B cell (primary cell): Measurements from ENCODE around the gene VAV3. TPM values are rescaled to one million over a fixed set of nuclear protein-coding genes. Genes with fewer than 3 reads are reported as not detected.

Experiments used
- ATAC-seq: fragments of 200-7000 bp; cut with Tn5 transposase; one replicate; pipeline ENCODE4 v1.10.0; 2021; ENCODE audit warnings: low read depth, mild to moderate bottlenecking, moderate number of reproducible peaks, moderate library complexity
- CTCF ChIA-PET: fragments of 350-600 bp; sonication (Branson Sonifier 250); formaldehyde crosslinking; loops from one replicate; lab custom pipeline; 2021; ENCODE audit warnings: antibody characterized with exemption, inconsistent platforms; lab: Charles Lee
- POLR2A ChIA-PET: fragments of 350-600 bp; sonication (Branson Sonifier 250); formaldehyde crosslinking; loops from one replicate; lab custom pipeline; 2021; ENCODE audit warnings: antibody characterized with exemption; lab: Charles Lee
- DNase-seq: peaks from one replicate; pipeline ENCODE4 v3.0.0; 2013
- H2AFZ ChIP-seq: 2 replicates; pipeline ENCODE4 v1.6.1; 2012; ENCODE audit warnings: mild to moderate bottlenecking, low read depth, low read length; ENCODE audit not compliant: insufficient read depth, poor library complexity, severe bottlenecking
- H3K27ac ChIP-seq, 2 donors: 1 replicate in 1 of 2; 2 replicates in 1 of 2; pipeline ENCODE4 v1.5.1; 2012 to 2013; ENCODE audit warnings: low read length in 2 of 2, mild to moderate bottlenecking in 2 of 2, moderate library complexity in 1 of 2
- H3K27me3 ChIP-seq, 4 experiments: fragments of 200-600 bp in 1 of 4; sonication (generic) in 1 of 4; replicated peaks in 1 of 4; 1 replicate in 2 of 4; 2 replicates in 2 of 4; pipeline versions ENCODE4 v1.6.1 to v1.7.0; 2013 to 2016; ENCODE audit warnings: low read length in 3 of 4, mild to moderate bottlenecking in 2 of 4, mixed read lengths in 1 of 4, moderate library complexity in 1 of 4; ENCODE audit not compliant: insufficient read depth in 4 of 4, control insufficient read depth in 3 of 4; ENCODE audit errors: control extremely low read depth in 1 of 4
- H3K36me3 ChIP-seq, 2 experiments: replicated peaks in 1 of 2; 1 replicate in 1 of 2; 2 replicates in 1 of 2; pipeline versions ENCODE4 v1.6.1 to v1.7.1; 2013; ENCODE audit warnings: low read length in 1 of 2; ENCODE audit not compliant: insufficient read depth in 2 of 2, control insufficient read depth in 1 of 2; ENCODE audit errors: control extremely low read depth in 1 of 2, extremely low read depth in 1 of 2
- H3K4me1 ChIP-seq, 2 donors: fragments of 200-600 bp in 1 of 2; sonication (generic) in 1 of 2; 1 replicate in 1 of 2; 2 replicates in 1 of 2; pipeline versions ENCODE4 v1.5.1 to v1.6.1; 2013 to 2017; ENCODE audit warnings: low read length in 2 of 2; ENCODE audit not compliant: control insufficient read depth in 2 of 2, insufficient read depth in 2 of 2
- H3K4me2 ChIP-seq: replicated peaks from 2 replicates; pipeline ENCODE3; 2012; ENCODE audit warnings: mild to moderate bottlenecking, low read depth, low read length; ENCODE audit not compliant: poor library complexity, severe bottlenecking
- H3K4me3 ChIP-seq, 5 experiments: fragments of 200-600 bp in 1 of 5; sonication (generic) in 1 of 5; 1 replicate in 3 of 5; 2 replicates in 2 of 5; pipeline versions ENCODE4 v1.5.1 to v1.7.0; 2011 to 2016; ENCODE audit warnings: low read length in 4 of 5, mild to moderate bottlenecking in 4 of 5, low read depth in 2 of 5, control low read depth in 1 of 5, moderate library complexity in 1 of 5; ENCODE audit not compliant: insufficient read depth in 1 of 5; ENCODE audit errors: control extremely low read depth in 1 of 5, extremely low read depth in 1 of 5
- H3K79me2 ChIP-seq: fragments of 200-600 bp; sonication (generic); one replicate; pipeline ENCODE4 v1.6.0; 2016; ENCODE audit warnings: low read length; ENCODE audit not compliant: control insufficient read depth, insufficient read depth
- H3K9ac ChIP-seq: fragments of 200-600 bp; sonication (generic); 2 replicates; pipeline ENCODE4 v1.6.1; 2017; ENCODE audit warnings: mild to moderate bottlenecking, low read length, moderate library complexity
- H3K9me3 ChIP-seq, 3 donors: one replicate each; pipeline versions ENCODE4 v1.6.1 to v1.7.1; 2013; ENCODE audit warnings: low read length in 2 of 3; ENCODE audit not compliant: control insufficient read depth in 2 of 3, insufficient read depth in 1 of 3; ENCODE audit errors: control extremely low read depth in 1 of 3
- H4K20me1 ChIP-seq: 2 replicates; pipeline ENCODE4 v1.6.0; 2012; ENCODE audit warnings: mild to moderate bottlenecking, low read length; ENCODE audit not compliant: insufficient read depth, control insufficient read depth, poor library complexity, severe bottlenecking
- H3K27ac Mint-ChIP-seq: one replicate; pipeline ENCODE4 v1.8.0; 2021; ENCODE audit warnings: mixed read lengths
- H3K27me3 Mint-ChIP-seq: one replicate; pipeline ENCODE4 v1.8.0; 2021; ENCODE audit warnings: mixed read lengths
- H3K4me1 Mint-ChIP-seq: one replicate; pipeline ENCODE4 v1.8.0; 2021; ENCODE audit warnings: mixed read lengths
- H3K4me3 Mint-ChIP-seq: one replicate; pipeline ENCODE4 v1.8.0; 2021; ENCODE audit warnings: mixed read lengths
- H3K9me3 Mint-ChIP-seq: one replicate; pipeline ENCODE4 v1.8.0; 2022; ENCODE audit warnings: mixed read lengths; ENCODE audit not compliant: insufficient read depth
- EZH2 ChIP-seq: IDR thresholded peaks from 2 replicates; pipeline ENCODE4 v1.6.1; 2012; ENCODE audit warnings: borderline replicate concordance, low read depth, mild to moderate bottlenecking, moderate library complexity, low read length; ENCODE audit not compliant: insufficient read depth, poor library complexity, severe bottlenecking
- WGBS: methylation state at CpG from one replicate; pipeline ENCODE4 v1.1.5; 2013; ENCODE audit warnings: missing lambda C conversion rate; ENCODE audit not compliant: insufficient coverage; 5-methylcytosine and 5-hydroxymethylcytosine counted together
- intact Hi-C: fragments of 100-400 bp; cut with micrococcal nuclease; formaldehyde crosslinking; loops from one replicate; pipeline ENCODE4 v1.10.0; 2022
- polyA plus RNA-seq: library from polyadenylated mRNA; depleted of rRNA; stranded (reverse); fragments of >200 nt; gene quantifications from 2 replicates; pipeline ENCODE4 v1.2.3, GENCODE V29; 2012
- total RNA-seq, 2 donors: library from RNA; stranded (reverse); fragments of 120-200 nt in 1 of 2; gene quantifications; 1 replicate in 1 of 2; 2 replicates in 1 of 2; pipeline versions ENCODE4 v1.2.3 to v1.2.4, GENCODE V29; 2013 to 2022
- TF ChIP-seq, protein P1 (sequence below): fragments of 200-600 bp; IDR thresholded peaks from one replicate; pipeline ENCODE4 v1.8.0; 2022; ENCODE audit warnings: antibody characterized with exemption, mild to moderate bottlenecking

The VAV3 gene
- total and polyA plus RNA-seq, 2 donors (not counting 1 experiment from before 2014, with no cell fraction given): 14.8 to 32.5 TPM

DNA sequence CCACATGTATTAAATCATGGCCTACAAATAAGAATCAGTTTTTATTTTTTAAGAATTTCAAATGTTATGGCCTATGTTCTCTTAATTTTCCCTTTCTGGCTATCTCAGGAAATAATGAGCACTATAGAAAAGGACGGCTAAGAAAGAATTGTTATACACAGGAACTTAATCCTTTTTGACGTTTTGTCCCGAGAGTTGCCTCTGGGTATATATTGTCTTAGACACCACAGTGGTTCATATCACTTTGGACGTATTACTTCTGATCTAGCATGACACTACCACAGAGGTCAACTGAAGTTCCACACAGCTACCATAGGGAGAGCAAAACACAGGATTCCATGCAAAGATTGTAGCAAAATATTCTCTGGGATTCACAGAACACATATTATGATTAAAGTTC is 307.6 kb downstream of the VAV3 start:
- Histone ChIP-seq H3K79me2 (no peaks in the 10 kb centered on the region), H4K20me1 (no peaks in the 10 kb centered on the region), H3K27ac (no peak overlapping the region), H3K4me3 (no peak overlapping the region), H3K4me2 (no peak overlapping the region), H3K27me3 (no peaks in the 10 kb centered on the region), H3K4me1 (no peaks in the 10 kb centered on the region), H3K9me3 (peaks cover 0 to 1% (median 0%) of the 10 kb centered on the region in 3 donors), H2AFZ (no peak overlapping the region), H3K9ac (no peak overlapping the region), H3K36me3 (peaks cover 5 to 7% of the 10 kb centered on the region in 2 experiments)
- Mint-ChIP-seq H3K4me1 (no peaks in the 10 kb centered on the region), H3K9me3 (no peaks in the 10 kb centered on the region), H3K4me3 (no peak overlapping the region), H3K27ac (no peak overlapping the region), H3K27me3 (no peaks in the 10 kb centered on the region)
- ATAC-seq (no peak), DNase-seq (no peak)
- no peak for TF ChIP-seq EZH2
- TF ChIP-seq, protein P1, sequence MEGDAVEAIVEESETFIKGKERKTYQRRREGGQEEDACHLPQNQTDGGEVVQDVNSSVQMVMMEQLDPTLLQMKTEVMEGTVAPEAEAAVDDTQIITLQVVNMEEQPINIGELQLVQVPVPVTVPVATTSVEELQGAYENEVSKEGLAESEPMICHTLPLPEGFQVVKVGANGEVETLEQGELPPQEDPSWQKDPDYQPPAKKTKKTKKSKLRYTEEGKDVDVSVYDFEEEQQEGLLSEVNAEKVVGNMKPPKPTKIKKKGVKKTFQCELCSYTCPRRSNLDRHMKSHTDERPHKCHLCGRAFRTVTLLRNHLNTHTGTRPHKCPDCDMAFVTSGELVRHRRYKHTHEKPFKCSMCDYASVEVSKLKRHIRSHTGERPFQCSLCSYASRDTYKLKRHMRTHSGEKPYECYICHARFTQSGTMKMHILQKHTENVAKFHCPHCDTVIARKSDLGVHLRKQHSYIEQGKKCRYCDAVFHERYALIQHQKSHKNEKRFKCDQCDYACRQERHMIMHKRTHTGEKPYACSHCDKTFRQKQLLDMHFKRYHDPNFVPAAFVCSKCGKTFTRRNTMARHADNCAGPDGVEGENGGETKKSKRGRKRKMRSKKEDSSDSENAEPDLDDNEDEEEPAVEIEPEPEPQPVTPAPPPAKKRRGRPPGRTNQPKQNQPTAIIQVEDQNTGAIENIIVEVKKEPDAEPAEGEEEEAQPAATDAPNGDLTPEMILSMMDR: no peak
- ChIA-PET POLR2A (no interaction called here), CTCF (interaction anchor here (0.6 kb wide), 1 partner anchor 462 kb away, joined by 3 read pairs; no protein-coding TSS in a partner anchor)
- intact Hi-C loops: no loop called here
- WGBS: 100% methylated on average over 3 of the region's 4 CpGs

DNA sequence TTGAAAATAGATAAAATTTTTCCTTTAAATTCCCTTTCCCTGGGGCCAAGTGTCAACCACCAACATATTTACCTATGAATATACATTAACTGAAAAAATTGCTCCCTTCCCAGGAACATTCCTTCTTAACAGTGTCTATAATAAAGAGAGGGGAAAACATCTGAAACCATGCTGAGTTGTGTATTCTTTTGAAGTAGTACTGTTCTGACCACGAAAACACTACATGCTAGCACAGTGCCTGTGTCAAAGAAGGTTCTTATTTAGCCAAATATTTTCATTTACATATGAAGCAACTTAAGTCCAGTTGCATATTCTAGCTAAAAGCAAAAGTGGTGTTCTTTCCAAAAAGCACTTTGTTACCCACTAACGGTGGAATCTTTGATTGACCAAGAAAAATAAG is 311.2 kb downstream of the VAV3 start:
- H3K36me3 ChIP-seq: peaks cover 0 to 7% of the 10 kb centered on the region in 2 experiments
- no peak for DNase-seq
- no peaks in the 10 kb centered on the region for H3K4me1 ChIP-seq
- no peak for ATAC-seq
- no peak overlapping the region for H3K4me2 ChIP-seq
- H3K27ac Mint-ChIP-seq: no peak overlapping the region
- POLR2A ChIA-PET: no interaction called here
- H3K27me3 ChIP-seq: no peaks in the 10 kb centered on the region
- no peak overlapping the region for H3K9ac ChIP-seq
- H3K27ac ChIP-seq: no peak overlapping the region
- WGBS: no CpG with 5 or more reads among the region's 2 CpGs
- TF ChIP-seq, protein P1: no peak
- no peak for TF ChIP-seq EZH2
- intact Hi-C loops: no loop called here
- CTCF ChIA-PET: no interaction called here
- H3K9me3 Mint-ChIP-seq: no peaks in the 10 kb centered on the region
- no peak overlapping the region for H3K4me3 Mint-ChIP-seq
- H3K27me3 Mint-ChIP-seq: no peaks in the 10 kb centered on the region
- H3K4me1 Mint-ChIP-seq: no peaks in the 10 kb centered on the region
- peaks cover 0 to 1% (median 0%) of the 10 kb centered on the region in 3 donors for H3K9me3 ChIP-seq
- H3K4me3 ChIP-seq: no peak overlapping the region
- H2AFZ ChIP-seq: no peak overlapping the region
- H3K79me2 ChIP-seq: no peaks in the 10 kb centered on the region
- no peaks in the 10 kb centered on the region for H4K20me1 ChIP-seq
